Sciatic nerve (tissue), 2 donors: ENCODE data around the gene OR7D2. TPM values are rescaled to one million over a fixed set of nuclear protein-coding genes. Genes with fewer than 3 reads are reported as not detected.
"Not testable (repeated sequence)": the region's sequence is repeated elsewhere in the genome, so short reads cannot be mapped to it uniquely, and the experiment has no call there.

Experiments used
- ATAC-seq: fragments of 200-7000 bp; cut with Tn5 transposase; one replicate; pipeline ENCODE4 v1.9.1; 2020; ENCODE audit warnings: mild to moderate bottlenecking, moderate library complexity
- DNase-seq: peaks from one replicate; pipeline ENCODE4 v3.0.0-alpha.2; 2020; ENCODE audit warnings: low spot score
- intact Hi-C: fragments of 100-400 bp; cut with DNase I; formaldehyde crosslinking; loops from one replicate; pipeline ENCODE4 v1.14.2; 2022
- total RNA-seq: library from RNA; stranded (reverse); fragmentation: NEBNext Ultra II Directional; extraction: Animal tissue kit (Norgen Biotek cat#: 25700); gene quantifications from one replicate; pipeline ENCODE4 v1.2.1, GENCODE V29; 2021
- donor health status: DM: no; HTN: no; CAD: no.
- donor health status: DM: no; HTN: no; CAD: no.

OR7D2 gene
- total RNA-seq, 1 donor from 2014 or later: not detected

GRCh38 chr19:9189535-9189934, 10.8 kb downstream of the OR7D2 start:
- DNase-seq (no peak), ATAC-seq (no peak)
- intact Hi-C loops: no loop called here

- intact Hi-C loops: not testable (repeated sequence)
These were observed 19.3 kb downstream of the OR7D2 start for GRCh38 chr19:9198044-9198443.

GRCh38 chr19:9205501-9206113, 26.8 kb downstream of the OR7D2 start:
- intact Hi-C loops: no loop called here

More at GRCh38 chr19:9198044-9198443, 19.3 kb downstream of the OR7D2 start:
- not testable (repeated sequence) for ATAC-seq, DNase-seq

GRCh38 chr19:9219489-9219888, 40.7 kb downstream of the OR7D2 start, which contains the start of gene OR7D4:
OR7D4 (minus strand) TSS chr19:9219589; CDS start chr19:9214837, 4,752 bp downstream.
- intact Hi-C loops: no loop called here
- DNase-seq (no peak), ATAC-seq (no peak)

More at GRCh38 chr19:9205501-9206113, 26.8 kb downstream of the OR7D2 start:
- ATAC-seq (peak; percentile 85), DNase-seq (peak; percentile 82)

Other genes with a start within 250 kb of the OR7D2 start
- gene MUC16, start 168.6 kb upstream of the OR7D2 start, total RNA-seq: 1.3 TPM
- not detected for gene OR1M1, start 91.9 kb upstream of the OR7D2 start, total RNA-seq
- gene OR7G2, start 71.5 kb upstream of the OR7D2 start, total RNA-seq: not detected
- gene OR7G1, start 63.2 kb upstream of the OR7D2 start, total RNA-seq: not detected
- gene OR7G3, start 52.0 kb upstream of the OR7D2 start, total RNA-seq: not detected
- gene ZNF317, start 38.6 kb upstream of the OR7D2 start, total RNA-seq: 27.6 TPM
- not detected for gene OR7D4, start 40.6 kb downstream of the OR7D2 start, total RNA-seq
- not detected for gene OR7E24, start 72.0 kb downstream of the OR7D2 start, total RNA-seq
- gene ZNF699, start 130.9 kb downstream of the OR7D2 start, total RNA-seq: 10.7 TPM
- 45.6 TPM for gene ZNF559, start 145.2 kb downstream of the OR7D2 start, total RNA-seq
- 6.2 TPM for gene ZNF177, start 184.0 kb downstream of the OR7D2 start, total RNA-seq